ENCODE results near the gene AADAT.
"Not testable (repeated sequence)": the region's sequence is repeated elsewhere in the genome, so short reads cannot be mapped to it uniquely, and the experiment has no call there.

The AADAT gene

DNA sequence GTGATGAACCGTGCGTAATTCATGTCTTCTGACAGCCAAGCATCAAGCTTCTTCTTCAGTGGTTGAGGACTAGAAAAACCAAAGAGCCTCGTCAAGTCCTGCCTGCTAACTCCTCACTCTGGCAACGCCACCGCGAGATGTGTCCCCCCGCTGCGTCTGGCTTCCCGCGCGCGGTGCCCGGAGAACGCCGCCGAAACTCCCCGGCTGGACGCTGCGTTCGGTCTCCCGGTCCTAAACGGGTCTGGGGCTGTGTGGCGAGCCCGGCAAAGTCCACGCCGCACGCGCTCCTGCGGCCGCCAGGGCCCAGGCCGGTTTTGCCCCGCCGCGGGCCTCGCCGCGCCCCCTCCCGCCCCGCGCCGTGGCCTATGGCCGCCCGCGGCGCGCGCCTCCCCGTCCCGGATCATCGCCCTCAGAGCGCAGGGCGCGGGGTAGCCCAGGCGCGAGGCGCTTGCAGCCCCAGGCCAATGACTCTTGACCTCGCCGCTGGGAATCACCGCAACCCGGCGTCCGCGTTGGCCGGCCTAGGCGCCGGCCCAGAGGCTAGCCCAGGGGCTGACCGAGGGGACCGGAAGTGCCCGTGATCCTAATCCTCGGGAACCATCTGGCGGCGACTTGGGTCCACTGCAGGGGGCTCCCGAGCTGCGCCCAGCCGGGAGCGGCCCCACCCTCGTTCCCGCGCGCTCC is at the start of gene AADAT:
AADAT (minus strand) TSS at position 289 of the 684 bp plus-strand sequence; CDS start at position 23, 266 bp downstream.
- peak; percentile 66 for DNase-seq

GRCh38 chr4:170138580-170139194 is 48.9 kb upstream of the AADAT start:
- DNase-seq, result peak; percentile 42

GRCh38 chr4:170137927-170138326 is 48.2 kb upstream of the AADAT start:
- DNase-seq, result no peak

- no peak for DNase-seq
Observed at GRCh38 chr4:170137466-170137865, 47.7 kb upstream of the AADAT start.

DNA sequence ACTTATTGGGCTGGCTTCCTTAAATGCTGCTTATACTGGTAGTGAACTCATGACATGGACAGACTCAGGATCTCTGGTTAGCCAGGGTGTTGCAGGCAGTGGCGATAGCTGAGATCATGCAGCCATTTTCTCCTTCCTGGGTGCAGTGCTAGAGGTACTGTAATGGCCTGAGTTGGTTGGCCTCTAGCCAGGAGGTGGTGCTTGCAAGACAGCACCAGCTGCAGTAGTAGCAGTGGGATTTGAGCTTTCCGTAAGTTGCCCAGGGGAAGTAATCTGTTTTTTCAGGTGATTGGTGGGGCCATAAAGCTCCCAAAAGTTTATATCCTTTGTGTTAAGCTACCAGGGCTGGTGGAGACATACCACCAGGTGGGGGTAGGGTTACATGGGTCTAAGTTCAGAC is 45.1 kb upstream of the AADAT start:
- no peak for DNase-seq

DNA sequence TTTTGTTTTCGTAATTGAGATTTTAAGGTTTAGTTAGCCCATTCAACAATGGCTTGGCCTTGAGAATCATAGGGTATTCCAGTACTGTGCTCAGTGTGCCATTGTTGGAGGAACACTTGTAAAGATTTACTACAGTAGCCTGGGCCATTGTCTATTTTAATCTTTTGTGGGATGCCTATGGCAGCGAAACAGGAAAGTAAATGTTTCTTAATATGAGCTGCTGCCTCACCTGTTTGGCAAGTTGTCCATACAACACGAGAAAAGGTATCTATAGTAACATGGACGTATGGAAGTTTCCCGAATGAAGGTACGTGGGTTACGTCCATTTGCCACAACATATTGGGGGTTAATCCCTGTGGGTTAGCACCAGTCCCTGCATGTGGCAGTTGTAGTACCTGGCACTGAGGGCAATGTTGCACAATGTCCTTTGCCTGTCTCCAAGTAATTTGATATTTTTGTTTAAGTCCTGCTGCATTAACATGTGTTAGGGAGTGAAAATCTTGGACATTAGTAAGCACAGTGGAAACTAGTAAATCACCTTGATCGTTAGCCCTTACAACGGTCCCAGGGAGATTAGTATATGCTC is 38.6 kb upstream of the AADAT start:
- no peak for DNase-seq

DNA sequence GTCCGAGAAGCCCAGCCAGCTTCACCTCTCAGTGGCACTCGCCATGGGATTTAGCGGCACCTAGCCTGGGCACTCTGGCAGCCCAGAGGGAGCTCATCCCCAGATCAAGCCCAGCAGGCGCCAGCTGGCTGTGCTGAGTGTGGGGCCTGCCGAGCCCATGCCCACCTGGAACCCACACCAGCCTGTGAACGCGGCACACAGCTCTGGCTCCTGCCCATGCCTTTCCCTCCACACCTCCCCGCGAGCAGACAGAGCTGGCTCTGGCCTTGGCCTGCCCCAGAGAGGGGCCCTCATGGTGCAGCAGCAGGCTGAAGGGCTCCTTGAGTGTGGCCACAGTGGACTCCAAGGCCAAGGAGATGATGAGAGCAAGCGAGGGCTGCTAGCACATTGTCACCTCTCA is 38.0 kb upstream of the AADAT start:
- DNase-seq, result no peak

DNA sequence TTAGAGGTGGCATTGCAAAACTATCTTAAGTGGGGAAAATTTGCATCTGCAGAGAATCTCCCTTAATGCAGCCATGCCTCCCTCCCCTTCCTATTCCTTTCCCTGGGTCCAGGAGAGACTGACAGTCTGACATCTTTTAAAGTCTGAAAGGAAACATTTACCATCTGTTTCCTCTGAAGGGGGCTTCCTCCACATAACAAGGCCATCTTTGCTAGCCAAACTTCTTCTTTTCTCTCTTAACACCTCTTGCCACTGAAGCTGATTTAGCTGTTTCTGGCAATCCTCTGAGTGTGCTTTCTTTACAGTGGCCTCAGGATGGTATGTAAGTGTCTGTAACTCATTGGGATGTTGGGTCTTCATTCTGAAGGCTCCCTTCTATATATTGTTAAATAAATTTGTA is 34.6 kb upstream of the AADAT start:
- no peak for DNase-seq

GRCh38 chr4:170122252-170122651 is 32.5 kb upstream of the AADAT start:
- no peak for DNase-seq

- DNase-seq, result no peak
Observed at GRCh38 chr4:170114636-170115035, 24.9 kb upstream of the AADAT start.

DNA sequence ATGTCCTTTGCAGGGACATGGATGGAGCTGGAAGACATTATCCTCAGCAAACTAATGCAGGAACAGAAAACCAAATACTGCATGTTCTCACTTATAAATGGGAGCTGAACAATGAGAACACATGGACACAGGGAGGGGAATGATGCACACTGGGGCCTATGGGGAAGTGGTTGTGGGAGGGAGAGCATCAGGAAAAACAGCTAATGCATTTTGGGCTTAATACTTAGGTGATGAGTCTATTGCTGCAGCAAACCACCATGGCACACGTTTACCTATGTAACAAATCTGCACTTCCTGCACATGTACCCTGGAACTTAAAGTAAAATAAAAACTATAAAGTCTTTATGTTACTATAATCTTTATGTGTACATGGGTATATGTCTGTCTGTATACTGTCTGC is 24.4 kb upstream of the AADAT start:
- not testable (repeated sequence) for DNase-seq

DNA sequence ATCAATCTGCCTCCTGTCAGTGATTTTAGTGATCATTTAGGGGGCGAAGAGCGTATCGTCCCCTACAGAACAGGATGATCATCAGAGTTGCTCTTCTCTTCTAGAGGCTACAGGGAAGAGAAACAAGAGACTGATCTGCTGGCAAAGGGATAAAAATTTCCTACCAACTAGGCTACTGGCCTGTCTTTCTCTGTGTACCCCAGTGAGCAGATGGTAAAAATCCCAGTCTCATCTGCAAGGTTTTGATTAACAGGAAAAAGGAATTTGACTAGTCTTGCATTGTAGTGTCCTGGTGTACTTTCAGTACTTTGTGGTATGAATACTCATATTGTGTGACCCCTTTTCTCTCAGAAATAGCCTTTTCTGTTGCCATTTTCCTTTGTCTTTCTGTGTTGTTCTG is 21.8 kb upstream of the AADAT start:
- DNase-seq, result no peak

GRCh38 chr4:170111085-170111484 is 21.3 kb upstream of the AADAT start:
- no peak for DNase-seq

GRCh38 chr4:170110285-170110672 is 20.5 kb upstream of the AADAT start:
- DNase-seq, result no peak

DNA sequence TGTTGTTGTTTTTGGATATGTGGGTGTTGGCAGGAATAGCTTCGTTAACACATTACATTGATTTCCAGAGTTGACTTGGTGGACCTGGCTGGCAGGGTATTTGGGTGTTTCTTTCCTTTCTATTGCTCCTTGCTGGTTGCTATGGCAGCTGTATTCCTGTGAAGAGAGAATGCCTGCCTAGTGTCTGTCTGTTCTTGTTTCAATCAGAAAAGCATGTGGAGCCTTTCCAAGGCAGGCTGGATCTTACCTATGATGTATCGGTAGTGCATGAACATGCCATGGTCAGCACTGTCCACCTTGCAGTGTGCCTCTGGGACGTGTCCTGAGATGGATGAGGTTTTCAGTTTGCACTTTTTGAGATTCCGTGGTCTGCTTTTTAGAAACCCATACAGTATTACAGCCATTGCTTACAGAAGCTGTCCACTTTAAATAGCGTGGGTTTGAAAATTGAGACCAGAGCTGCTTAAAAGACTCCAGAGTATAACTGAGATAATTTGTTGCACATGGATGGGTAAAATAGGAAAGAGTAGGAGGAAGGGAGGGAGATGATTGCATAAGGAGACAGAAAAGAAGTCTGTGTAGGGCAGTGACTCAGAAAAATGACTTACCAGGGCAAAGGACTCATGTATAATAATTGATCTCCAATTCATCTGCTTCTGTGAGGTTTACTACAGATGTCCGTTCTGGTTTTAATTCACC is 20.0 kb upstream of the AADAT start:
- peak; percentile 10 for DNase-seq

DNA sequence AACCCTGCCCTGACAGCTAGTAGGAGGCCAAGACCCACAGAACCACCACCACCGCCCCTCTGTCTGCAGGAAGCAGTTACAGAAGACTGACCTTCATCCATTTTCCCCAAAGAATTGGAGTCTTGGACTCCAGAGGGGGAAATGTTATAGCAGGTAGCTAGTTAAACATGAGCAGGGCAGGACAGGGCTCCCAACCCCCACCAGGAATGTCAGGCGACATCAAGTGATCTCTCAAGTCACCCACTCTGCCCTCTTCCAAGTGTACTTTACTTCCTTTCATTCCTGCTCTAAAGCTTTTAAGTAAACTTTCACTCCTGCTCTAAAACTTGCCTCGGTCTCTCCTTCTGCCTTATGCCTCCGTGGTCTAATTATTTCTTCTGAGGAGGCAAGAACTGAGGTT is 17.1 kb upstream of the AADAT start:
- no peak for DNase-seq

DNA sequence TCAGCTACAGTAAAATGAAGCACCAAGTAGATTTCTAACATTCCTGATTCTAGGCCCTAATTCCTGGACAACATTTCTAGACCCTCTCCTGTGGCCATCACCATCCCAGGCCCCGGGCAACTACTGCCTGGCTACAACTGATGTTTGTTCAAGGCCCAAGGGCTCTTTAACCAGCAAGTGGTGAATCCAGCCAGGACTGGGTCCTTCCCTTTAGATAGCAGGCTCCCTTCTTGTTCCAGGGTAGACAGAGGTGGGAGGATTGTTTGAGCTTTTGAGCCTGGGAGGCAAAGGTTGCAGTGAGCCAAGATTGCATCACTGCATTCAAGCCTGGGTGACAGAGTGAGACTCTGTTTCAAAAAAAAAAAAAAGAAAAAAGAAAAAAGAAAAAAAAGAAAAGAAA is 12.7 kb upstream of the AADAT start:
- no peak for DNase-seq

DNA sequence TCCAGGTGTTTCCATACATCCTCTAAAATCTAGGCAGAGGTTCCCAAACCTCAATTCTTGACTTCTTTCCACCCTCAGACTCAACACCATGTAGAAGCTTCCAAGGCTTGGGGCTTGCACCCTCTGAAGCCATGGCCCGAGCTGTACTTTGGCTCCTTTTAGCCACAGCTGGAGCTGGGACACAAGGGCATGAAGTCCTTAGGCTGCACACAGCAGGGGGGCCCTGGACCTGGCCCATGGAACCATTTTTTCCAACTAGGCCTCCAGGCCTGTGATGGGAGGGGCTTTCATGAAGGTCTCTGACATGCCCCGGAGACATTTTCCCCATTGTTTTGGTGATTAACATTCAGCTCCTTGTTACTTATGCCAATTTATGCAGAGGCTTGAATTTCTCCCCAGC is 8.4 kb upstream of the AADAT start:
- not testable (repeated sequence) for DNase-seq

- DNase-seq, result no peak
Observed at GRCh38 chr4:170097681-170098080, 7.9 kb upstream of the AADAT start.

DNA sequence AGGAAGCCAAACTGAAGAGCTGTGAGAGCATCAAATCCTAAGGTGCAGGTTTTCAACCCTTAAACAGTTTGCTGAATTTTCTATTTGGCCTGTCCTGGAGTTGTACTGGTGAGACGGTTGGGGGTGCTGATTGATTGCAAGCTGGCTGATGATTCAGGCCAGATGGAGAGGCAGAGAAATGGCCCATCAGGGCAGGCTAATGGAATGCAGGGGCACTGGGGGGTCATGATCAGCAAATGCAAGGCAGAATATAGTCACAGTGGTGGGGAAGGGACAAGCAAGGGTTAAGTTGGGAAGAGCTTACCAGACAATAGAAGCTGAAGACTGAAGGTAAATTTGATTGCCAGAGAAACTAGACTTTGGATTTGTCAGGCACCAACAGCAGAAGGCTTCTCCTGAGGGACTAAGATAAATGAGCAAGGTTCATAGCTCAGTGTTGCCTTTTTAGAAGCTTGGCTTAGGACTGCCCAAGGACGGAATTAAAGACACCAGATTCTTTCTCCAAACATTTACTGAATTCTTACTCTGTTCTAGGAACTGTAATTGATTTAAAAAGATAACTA is 4.3 kb upstream of the AADAT start:
- DNase-seq, result no peak

DNA sequence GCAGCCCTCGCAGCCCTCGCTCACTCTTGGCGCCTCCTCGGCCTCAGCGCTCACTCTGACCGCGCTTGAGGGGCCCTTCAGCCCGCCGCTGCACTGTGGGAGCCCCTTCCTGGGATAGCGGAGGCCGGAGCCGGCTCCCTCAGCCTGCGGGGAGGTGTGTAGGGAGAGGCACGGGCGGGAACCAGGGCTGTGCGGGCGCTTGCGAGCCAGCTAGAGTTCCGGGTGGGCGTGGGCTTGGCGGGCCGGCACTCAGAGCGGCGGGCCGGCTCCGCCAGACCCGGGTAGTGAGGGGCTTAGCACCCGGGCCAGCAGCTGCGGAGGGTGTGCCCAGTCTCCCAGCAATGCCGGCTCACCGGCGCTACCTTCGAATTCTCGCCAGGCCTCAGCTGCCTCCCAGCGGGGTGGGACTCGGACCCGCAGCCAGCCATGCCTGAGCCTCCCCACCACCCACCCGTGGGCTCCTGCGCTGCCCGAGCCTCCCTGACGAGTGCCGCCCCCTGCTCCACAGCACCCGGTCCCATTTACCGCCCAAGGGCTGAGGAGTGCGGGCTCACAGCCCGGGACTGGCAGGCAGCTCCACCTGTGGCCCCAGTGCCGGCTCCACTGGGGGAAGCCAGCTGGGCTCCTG is 1.4 kb upstream of the AADAT start:
- DNase-seq, result no peak

DNA sequence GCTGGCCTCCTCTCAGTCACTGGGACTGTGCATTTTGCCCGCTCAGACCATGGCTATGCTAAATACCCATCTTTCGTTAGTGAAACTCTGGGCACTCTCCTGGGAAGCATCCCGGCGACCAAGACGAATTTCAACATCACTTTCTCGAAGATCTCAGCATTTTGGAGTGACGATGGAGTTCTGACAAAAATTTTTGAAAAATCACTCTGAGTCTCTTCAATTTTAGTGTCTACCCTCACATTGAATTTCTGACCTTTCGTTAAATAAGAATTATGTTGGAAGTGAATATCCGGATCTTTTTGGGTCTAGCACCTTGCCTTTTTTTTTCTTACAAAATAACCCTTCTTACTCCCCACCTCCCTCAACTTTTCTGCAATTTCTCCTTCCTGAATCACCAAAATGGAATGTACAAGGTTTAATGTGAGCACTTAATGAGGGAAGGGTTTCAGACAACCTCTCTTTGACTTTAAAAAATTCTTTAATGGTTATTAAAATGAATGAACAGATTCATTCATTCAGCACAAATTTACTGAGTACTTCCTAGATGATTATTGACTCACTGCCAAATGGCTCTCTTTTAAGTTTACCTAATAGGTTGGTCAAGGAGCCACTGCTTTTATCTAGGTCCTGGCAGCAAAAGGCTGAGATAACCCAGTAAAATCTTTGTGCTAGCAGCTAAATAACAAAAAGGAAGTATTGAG is 746 bp upstream of the AADAT start:
- DNase-seq, result no peak

All from amniotic stem cell (primary cell).